A549 treated with DMSO at 1 μM for 4 hours (cell line): ENCODE data around the gene CHFR. TPM values are rescaled to one million over a fixed set of nuclear protein-coding genes. Genes with fewer than 3 reads are reported as not detected.

Source experiments
- total RNA-seq: library from RNA; stranded (reverse); fragments of 200-300 nt; extraction: Qiagen RNA extraction; gene quantifications from 5 replicates; pipeline ENCODE4 v1.2.3, GENCODE V29; 2022; ENCODE audit warnings: low read depth

CHFR gene, protein sequence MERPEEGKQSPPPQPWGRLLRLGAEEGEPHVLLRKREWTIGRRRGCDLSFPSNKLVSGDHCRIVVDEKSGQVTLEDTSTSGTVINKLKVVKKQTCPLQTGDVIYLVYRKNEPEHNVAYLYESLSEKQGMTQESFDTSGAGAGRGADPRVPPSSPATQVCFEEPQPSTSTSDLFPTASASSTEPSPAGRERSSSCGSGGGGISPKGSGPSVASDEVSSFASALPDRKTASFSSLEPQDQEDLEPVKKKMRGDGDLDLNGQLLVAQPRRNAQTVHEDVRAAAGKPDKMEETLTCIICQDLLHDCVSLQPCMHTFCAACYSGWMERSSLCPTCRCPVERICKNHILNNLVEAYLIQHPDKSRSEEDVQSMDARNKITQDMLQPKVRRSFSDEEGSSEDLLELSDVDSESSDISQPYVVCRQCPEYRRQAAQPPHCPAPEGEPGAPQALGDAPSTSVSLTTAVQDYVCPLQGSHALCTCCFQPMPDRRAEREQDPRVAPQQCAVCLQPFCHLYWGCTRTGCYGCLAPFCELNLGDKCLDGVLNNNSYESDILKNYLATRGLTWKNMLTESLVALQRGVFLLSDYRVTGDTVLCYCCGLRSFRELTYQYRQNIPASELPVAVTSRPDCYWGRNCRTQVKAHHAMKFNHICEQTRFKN
- 18.7 to 23.6 TPM (median 22.3 TPM) in 5 replicates for total RNA-seq

DNA sequence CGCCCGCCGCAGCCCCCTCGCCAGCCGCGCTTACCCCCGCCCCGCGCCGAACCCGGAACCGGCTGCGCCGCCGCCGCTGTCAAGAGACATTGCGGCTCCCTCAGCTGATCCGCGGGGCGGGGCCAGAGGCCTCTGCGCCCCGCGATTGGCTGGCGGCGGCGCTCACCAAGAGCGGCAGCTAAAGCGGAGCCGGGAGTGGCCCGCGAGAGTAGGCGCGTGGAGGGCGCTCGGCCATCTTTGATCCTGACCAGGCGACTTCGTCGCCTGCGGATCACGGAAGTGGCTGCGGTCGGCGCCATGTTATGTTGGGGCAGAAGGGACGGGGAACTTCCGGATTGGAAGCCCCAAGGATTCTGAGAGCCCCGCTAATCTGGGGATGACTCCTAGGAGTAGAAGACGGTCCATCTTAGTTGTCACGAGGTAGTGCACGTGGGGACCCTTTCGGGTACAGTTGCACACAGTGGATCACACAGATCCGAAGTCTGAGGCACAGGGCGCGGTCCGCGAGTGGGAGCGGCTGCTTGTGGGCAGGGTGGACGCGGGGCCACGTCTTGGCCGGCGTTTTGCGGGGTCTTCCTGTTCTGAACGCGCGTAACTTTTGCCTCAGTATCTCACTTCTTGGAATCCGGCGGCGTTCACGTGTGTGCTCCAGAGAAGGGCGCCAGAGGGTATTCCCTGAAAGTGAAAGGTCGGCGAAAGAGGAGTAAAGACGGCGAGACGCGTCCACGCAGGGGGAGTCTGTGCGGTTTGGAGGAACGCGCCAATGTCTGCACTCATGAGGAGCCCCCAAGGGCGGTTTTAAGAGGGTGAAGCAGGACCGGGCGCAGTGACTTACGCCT, at the start of gene CHFR:
TSS of gene CHFR (minus strand) at position 93 of the 839 bp plus-strand sequence. CDS start 277 bp downstream, outside the sequence.

DNA sequence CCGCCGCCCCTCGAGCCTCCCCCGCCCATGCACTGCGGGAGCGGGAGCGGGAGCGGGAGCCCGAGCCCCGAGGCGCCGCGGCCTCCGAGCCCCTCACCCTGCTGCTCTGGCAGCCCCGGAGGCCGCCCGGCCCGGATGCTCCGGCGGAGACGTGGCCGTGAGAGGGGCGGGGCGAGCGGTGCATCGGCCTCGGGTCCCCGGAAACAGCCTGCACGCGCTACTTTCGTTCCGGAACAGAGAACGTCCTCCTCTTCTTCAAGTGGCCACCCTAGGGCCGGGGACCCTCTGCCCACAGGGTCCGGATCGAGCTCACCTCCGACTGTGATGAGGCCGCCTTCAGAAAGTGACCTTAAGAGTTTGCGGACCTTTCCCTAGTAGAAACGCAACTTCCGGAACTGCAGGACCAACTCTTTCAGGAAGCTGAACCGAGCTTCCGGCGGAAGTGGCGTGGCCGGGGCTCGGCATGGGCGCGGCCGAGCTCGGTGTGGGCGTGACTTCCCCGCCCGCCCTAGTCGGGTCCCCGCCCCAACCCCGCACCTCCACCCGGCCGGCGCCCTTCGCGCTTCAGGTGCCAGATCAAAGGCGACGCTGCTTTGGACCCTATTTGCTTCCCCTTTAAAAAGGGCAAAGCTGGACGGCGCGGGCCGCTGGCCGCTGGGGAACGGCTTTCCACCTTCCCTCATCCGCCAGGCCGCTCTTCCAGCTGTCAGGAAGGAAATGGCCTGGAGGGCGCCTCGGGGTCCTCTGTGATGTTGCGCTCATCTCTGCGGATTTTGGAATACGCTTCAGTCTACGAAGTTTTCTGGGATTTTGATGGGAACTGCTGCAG, 58.5 kb downstream of the CHFR start, which contains the start of gene GOLGA3:
TSS of gene GOLGA3 (minus strand) at position 164 of the 829 bp plus-strand sequence. CDS start 6,741 bp downstream, outside the sequence.

Other genes with a start within 250 kb of the CHFR start
- 42.9 to 49.3 TPM (median 45.1 TPM) in 5 replicates for gene POLE, start 200.3 kb downstream of the CHFR start, total RNA-seq
- 22.5 to 30.1 TPM (median 28.6 TPM) in 5 replicates for gene PXMP2, start 200.0 kb downstream of the CHFR start, total RNA-seq
- 49.1 to 63.1 TPM (median 61.6 TPM) in 5 replicates for gene PGAM5, start 176.8 kb downstream of the CHFR start, total RNA-seq
- 79.2 to 96.7 TPM (median 84.8 TPM) in 5 replicates for gene ANKLE2, start 125.8 kb downstream of the CHFR start, total RNA-seq
- 20.1 to 29.0 TPM (median 24.2 TPM) in 5 replicates for gene GOLGA3, start 58.7 kb downstream of the CHFR start, total RNA-seq
- gene ZNF605, start 68.7 kb upstream of the CHFR start, total RNA-seq: 3.4 to 5.0 TPM (median 3.9 TPM) in 5 replicates
- gene ZNF26, start 98.8 kb upstream of the CHFR start, total RNA-seq: 7.4 to 12.0 TPM (median 7.9 TPM) in 5 replicates
- 12.1 to 14.2 TPM (median 13.2 TPM) in 5 replicates for gene ZNF84, start 149.9 kb upstream of the CHFR start, total RNA-seq
- 9.0 to 11.3 TPM (median 10.0 TPM) in 5 replicates for gene ZNF140, start 193.3 kb upstream of the CHFR start, total RNA-seq
- gene ZNF891, start 242.7 kb upstream of the CHFR start, total RNA-seq: 0.32 to 0.55 TPM (median 0.47 TPM) in 5 replicates
- 0.85 to 2.8 TPM (median 1.4 TPM) in 5 replicates for gene ZNF10, start 243.0 kb upstream of the CHFR start, total RNA-seq